DOHH2 (cell line): ENCODE results near the gene PIWIL1.

Source experiments
- EZH2phosphoT487 ChIP-seq: fragments of 200-600 bp; sonication (generic); IDR thresholded peaks from 2 replicates; pipeline ENCODE4 v1.6.1; 2017; ENCODE audit warnings: borderline replicate concordance, mild to moderate bottlenecking, antibody characterized with exemption, low read length, moderate library complexity, mixed read lengths
- TF ChIP-seq, protein P1 (sequence below): fragments of 200-600 bp; sonication (generic); IDR thresholded peaks from one replicate; pipeline ENCODE4 v1.5.1; 2014; ENCODE audit warnings: antibody characterized with exemption, mild to moderate bottlenecking, low read depth, low read length; ENCODE audit not compliant: poor library complexity, severe bottlenecking

DNA sequence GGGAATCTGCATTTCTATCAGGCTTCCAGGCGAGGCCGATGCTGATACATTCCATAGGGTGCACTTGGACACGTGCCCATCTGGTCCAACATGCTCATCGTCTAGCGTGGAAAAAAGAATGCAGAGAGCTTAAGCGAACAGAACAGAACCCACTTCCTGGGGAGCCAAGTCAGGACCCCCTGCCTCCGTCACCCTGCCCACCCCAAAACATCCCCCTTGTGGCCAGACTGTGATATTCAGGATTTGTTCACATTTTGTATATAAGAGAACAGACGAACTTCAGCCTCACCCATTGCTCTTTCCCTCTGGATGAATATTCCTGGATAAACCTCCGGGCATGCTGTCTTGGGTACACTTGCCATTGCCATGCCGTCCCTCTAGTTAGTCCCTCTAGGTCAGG is 4.3 kb upstream of the PIWIL1 start:
- TF ChIP-seq EZH2phosphoT487: no peak
- TF ChIP-seq, protein P1, sequence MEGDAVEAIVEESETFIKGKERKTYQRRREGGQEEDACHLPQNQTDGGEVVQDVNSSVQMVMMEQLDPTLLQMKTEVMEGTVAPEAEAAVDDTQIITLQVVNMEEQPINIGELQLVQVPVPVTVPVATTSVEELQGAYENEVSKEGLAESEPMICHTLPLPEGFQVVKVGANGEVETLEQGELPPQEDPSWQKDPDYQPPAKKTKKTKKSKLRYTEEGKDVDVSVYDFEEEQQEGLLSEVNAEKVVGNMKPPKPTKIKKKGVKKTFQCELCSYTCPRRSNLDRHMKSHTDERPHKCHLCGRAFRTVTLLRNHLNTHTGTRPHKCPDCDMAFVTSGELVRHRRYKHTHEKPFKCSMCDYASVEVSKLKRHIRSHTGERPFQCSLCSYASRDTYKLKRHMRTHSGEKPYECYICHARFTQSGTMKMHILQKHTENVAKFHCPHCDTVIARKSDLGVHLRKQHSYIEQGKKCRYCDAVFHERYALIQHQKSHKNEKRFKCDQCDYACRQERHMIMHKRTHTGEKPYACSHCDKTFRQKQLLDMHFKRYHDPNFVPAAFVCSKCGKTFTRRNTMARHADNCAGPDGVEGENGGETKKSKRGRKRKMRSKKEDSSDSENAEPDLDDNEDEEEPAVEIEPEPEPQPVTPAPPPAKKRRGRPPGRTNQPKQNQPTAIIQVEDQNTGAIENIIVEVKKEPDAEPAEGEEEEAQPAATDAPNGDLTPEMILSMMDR: no peak
